GM19452 (cell line): ENCODE measurements around the gene PITPNC1.
"Not testable (repeated sequence)": the region's sequence is repeated elsewhere in the genome, so short reads cannot be mapped to it uniquely, and the experiment has no call there.

Experiments
- ATAC-seq: cut with Tn5 transposase; IDR thresholded peaks from one replicate; pipeline ENCODE4 v1.9.1; 2021; ENCODE audit not compliant: unreplicated experiment

PITPNC1 gene

GRCh38 chr17:67707442-67707841 is 330.4 kb downstream of the PITPNC1 start:
- ATAC-seq = no peak

- no peak for ATAC-seq
Measured at GRCh38 chr17:67708378-67708777, 331.3 kb downstream of the PITPNC1 start.

- no peak for ATAC-seq
Measured at GRCh38 chr17:67711916-67712315, 334.8 kb downstream of the PITPNC1 start.

GRCh38 chr17:67712375-67712774 is 335.3 kb downstream of the PITPNC1 start:
- no peak for ATAC-seq

- ATAC-seq = no peak
Measured at GRCh38 chr17:67713169-67713568, 336.1 kb downstream of the PITPNC1 start.

GRCh38 chr17:67716405-67716798 is 339.3 kb downstream of the PITPNC1 start:
- no peak for ATAC-seq

GRCh38 chr17:67717192-67717623 is 340.1 kb downstream of the PITPNC1 start:
- ATAC-seq = no peak

- peak; percentile 93 for ATAC-seq
Measured at GRCh38 chr17:67717624-67718324, 340.7 kb downstream of the PITPNC1 start, which contains the start of gene NOL11. Gene NOL11 (plus strand): TSS chr17:67717936. CDS start chr17:67717948, 12 bp downstream.

GRCh38 chr17:67718325-67718941 is 341.4 kb downstream of the PITPNC1 start:
- no peak for ATAC-seq

GRCh38 chr17:67725373-67725791 is 348.3 kb downstream of the PITPNC1 start:
- ATAC-seq = no peak

GRCh38 chr17:67725807-67726206 is 348.7 kb downstream of the PITPNC1 start:
- ATAC-seq = no peak

GRCh38 chr17:67727152-67728039 is 350.3 kb downstream of the PITPNC1 start:
- not testable (repeated sequence) for ATAC-seq

- no peak for ATAC-seq
Measured at GRCh38 chr17:67729903-67730302, 352.8 kb downstream of the PITPNC1 start.

GRCh38 chr17:67730731-67731130 is 353.6 kb downstream of the PITPNC1 start:
- no peak for ATAC-seq

GRCh38 chr17:67733449-67733848 is 356.4 kb downstream of the PITPNC1 start:
- no peak for ATAC-seq

GRCh38 chr17:67737145-67737544 is 360.1 kb downstream of the PITPNC1 start:
- ATAC-seq = no peak

GRCh38 chr17:67742025-67742424 is 364.9 kb downstream of the PITPNC1 start:
- ATAC-seq = no peak
